Middle frontal gyrus (tissue), 1 donor: ENCODE measurements around the gene SPINK8.
"Not testable (repeated sequence)": the region's sequence is repeated elsewhere in the genome, so short reads cannot be mapped to it uniquely, and the experiment has no call there.

Experiments used
- DNase-seq: peaks from one replicate; pipeline ENCODE4 v3.0.0-alpha.2; 2015; ENCODE audit warnings: low spot score; ENCODE audit errors: extremely low spot score

Gene SPINK8

DNA sequence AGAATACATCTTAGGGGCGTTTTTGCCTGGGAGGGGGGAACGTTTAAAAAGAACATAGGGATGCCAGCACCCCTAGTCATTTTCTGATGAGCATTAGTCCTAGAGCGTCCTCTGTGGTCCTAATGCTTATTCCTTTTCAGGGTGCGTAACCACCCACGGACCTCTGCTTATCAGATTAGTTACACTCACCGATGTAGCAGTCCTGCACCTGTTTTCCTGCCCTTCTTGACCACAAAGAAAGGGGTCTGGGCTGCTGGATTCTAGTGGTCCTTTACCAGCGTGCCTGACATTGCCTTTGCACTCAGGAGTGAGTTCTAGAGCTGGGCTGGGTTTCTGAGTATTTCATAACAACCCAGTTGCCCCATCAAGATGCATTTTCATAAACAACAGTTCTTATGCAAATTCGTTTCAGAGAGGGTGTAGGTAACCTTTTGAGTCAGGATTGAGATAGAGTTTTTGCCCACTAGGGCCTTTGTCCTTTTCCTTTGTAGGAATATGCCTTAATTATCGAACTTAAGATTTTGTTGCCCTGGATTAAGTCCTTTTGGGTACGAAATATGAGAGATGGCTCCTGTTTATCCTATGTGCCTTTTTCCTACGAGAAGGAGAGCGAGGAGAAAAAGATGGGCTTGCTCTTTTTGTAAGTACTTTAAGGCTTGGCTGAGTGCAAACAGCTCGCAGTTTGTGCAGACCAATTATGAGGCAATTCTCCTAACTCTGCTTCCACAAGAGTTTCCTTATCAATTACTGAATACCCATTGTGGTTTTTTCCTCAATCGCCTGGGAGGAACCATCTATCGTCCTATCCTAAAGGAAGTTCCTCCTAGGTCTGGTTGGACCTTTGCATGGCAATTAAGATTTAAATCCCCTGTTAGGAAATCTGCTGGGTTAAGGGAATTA, at the start of gene SPINK8:
TSS of gene SPINK8 (minus strand) at position 316 of the 900 bp plus-strand sequence. CDS start 5,320 bp downstream, outside the sequence.
- not testable (repeated sequence) for DNase-seq

DNA sequence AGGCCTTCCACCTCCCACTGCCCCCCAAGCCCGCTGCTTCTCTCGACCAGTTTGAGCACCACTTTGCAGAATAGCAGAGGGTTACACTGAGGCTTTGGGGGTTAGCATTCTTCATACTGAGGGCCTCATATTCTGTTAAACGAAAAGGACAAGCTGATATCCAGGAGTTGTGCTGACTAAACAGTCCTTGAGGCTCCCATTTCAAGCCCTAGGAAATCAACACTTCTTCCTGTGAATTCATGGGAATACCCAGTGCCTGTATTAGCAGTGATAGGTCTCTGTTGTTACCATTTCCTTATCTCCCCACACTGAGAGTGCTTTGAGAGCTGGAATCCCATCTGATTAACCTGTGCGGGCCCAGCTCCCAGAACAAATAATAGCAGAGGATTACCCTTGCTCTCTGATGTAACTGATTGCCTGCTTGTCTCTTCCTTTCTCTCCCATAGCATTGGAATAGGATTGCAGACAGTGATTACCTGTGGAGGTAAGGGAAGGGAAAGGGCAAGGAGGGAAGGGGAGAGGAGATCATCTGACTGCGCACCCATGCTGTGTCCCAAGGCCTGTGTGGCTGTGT, 39.5 kb upstream of the SPINK8 start:
- no peak for DNase-seq

DNA sequence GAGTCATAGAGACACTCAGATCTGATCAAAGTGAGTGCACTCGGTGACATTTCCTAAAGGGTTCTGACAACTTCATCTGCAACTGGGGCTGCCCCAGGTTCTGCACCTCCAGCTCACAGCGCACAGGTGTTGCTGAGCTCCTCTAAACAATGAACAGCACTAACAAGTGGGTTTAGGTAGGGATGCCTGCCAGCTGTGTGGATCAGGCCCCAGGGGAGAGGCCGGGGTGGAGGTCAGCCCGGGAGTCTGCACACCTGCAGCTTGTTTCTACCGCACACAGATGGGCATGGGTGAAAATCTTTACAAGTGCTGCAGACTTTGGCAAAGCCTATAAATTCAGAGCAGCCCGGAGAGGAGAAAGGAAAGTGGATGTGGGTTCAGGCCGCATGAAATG, 38.9 kb upstream of the SPINK8 start:
- no peak for DNase-seq

DNA sequence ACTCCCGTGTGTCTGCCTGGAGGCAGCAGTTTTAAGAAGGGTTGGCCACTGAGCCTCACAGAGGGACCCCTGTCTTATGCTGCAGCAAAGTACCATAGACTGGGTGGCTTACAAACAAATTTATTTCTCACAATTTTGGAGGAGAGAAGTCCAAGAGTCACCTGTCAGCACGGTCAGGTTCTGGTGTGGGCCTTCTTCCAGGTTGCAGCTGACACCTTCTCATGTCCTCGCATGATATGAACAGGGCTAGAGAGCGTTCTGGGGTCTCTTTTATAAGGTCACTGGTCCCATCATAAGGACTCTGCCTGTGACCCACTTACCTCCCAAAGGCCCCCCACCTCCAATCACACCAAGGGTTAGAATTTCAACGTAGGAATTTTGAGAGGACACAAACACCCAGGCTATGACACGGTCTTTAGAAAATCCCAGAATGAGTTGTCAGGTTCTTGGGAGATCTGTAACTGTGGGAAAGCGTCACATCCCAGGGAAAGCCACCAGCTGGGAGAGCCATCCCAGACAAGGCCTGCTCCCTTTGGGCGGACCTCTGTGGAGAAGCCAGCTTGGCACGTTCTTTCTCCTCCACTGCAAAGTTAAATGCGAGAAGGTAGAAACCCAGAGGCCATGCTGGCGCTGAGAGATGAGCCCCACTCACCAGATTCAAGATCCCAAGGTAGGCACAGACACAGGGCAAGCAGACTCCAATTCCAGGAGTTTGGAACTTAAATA, 38.4 kb upstream of the SPINK8 start, which contains the start of gene FBXW12:
TSS of gene FBXW12 (plus strand) at position 569 of the 726 bp plus-strand sequence. CDS start 549 bp downstream, outside the sequence.
- no peak for DNase-seq

DNA sequence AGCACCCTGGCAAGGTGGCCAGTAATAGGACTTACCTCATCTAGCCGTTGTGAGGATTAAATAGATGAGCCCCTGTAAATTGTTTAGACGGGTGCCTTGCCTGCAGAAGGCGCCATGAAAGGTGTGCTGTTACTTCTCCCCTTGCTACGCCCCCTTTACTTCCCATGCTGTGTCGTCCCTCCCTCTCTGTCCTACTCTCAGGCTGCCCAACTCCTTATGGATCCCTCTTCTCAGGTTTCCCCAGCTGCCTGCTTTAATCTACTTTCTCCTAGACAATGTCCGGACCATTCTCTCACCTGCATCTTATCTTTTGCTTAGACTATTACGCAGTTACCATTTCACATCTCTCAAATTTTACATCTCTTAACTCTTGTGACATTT, 36.9 kb upstream of the SPINK8 start:
- no peak for DNase-seq

DNA sequence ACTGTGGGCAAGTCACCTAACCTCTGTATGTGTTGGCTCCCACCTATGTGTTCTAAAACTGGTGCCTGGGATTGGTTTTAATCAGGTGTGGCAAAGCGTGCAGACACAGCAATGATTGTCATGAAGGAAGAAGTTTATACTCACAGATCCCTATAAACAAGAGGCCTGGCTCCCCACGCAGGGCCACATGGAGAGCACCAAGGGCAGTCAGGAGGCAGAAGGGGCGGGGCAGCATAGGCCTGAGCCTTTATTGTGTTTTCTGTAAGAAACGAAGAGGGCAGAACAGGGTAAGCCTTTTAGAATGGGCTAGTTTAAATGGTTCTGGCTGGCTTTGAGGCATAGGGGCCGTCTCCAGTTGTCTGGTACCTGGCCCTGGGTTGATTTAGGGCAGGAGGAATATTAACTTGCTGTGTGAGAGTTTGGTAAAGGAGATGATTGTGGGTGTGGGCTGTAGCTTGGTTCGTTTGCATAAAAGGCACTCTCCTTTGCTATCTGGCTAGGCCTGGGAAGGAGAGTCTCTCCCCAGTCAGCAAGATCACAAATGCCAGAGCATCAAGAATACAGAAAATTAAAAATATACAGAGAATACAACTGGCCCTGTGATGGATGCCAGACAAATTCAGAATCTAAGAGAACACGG, 36.4 kb upstream of the SPINK8 start:
- no peak for DNase-seq

DNA sequence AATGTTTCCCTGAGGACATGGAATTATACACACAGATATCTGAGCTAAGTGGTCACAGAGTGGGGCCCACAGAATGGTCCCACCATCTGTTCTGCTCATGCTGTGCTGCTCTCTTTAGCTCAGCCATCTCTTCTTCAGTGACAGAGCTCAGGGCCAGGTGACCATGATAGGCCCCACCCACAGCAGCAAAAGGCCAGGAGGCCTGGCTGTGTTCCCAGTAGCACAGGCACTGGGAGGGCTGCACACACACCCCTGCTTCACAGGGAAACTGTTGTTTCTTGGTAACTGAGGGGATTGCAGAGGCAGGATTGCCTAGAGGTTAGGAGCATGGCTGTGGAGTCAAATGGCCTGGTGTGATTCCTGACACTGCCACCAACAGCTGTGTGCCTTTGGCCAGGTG, 33.7 kb upstream of the SPINK8 start:
- no peak for DNase-seq

DNA sequence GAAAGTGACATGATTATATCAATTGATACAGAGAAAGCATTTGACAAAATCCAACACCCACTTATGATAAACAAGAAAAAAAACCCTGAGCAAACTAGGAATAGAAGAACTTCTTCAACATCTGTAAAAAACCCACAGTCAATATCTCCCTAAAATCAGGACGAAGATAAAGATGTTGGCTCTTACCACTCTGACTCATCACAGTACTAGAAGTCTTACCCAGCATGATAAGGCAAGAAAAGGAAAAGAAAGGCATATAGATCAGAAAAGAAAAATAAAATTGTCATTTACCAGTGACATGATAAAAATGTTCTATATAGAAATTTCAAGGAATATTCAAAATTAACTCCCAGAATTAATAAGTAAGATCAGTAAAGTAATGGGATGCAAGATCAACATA, 31.4 kb upstream of the SPINK8 start:
- no peak for DNase-seq

DNA sequence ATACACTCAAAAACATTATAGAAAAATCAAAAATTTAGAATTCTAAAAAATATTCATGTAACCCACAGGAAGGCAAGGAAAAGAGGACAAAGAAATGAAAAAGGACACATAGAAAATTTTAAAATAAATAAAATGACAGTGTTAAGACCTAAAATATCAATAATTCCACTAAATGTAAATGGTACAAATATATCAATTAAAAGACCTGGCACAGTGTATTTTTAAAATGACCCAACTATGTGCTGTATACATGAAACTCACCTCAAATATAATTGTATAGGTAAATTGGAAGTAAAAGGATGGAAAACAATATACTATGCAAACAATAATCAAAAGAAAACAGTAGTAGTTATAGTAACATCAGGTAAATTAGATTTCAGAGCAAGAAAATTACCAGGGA, 28.5 kb upstream of the SPINK8 start:
- no peak for DNase-seq

DNA sequence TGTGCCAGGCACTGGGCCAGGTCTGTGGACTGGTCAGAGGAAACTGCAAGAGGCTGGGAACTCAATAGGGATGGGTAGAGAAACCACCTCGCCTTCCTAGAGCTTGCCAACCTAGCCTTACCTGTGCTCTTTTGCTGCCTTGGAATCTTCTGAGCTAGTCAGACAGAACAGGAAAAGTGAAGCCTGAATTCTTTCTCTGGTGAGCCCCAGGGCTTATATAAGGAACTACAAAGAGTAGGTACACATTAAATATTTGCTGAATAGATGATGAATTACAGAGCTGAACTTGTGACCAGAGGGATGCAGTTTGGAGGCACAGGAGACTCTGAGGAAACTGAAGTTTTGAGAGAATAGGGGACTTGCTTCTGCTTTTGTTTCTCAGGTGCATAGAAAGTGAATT, 23.0 kb upstream of the SPINK8 start:
- DNase-seq, result no peak

DNA sequence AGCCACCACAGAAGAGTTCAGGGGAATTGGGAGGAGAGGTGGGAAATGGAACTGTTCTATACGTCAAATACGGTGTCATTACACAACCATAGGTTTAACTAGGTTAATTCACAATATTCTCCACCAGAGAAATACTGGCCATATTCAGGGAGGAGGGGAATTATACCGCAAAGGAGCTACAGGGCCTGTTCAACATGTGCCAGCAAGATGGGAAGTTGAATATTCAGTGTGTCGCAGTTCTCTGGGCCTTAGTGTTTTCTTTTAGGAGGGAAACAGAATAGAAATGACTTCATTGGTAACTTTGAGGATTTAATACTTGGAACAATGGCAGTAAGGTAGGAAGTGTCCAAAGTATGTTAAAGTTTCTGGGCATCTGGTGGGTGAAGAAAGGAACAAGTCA, 20.5 kb upstream of the SPINK8 start:
- no peak for DNase-seq

DNA sequence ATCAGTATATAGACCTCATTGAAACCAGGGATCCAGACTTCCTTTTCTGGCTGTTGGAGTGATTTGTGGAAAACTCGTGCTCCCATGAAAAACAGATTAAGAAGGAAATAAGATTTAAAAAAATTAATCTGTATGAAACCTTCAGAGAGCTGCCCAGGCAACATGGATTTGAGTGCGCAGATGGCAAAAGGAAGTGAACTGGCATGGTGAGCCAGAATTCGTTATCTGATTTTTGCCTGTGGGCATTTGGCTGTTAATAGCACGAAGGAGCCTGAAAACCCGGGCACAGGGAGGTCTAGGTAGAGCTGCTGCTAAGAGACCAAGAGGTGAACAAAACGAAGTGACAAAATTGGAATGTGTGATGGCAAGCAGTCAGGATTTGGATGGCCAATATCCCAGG, 19.1 kb upstream of the SPINK8 start:
- DNase-seq, result no peak

DNA sequence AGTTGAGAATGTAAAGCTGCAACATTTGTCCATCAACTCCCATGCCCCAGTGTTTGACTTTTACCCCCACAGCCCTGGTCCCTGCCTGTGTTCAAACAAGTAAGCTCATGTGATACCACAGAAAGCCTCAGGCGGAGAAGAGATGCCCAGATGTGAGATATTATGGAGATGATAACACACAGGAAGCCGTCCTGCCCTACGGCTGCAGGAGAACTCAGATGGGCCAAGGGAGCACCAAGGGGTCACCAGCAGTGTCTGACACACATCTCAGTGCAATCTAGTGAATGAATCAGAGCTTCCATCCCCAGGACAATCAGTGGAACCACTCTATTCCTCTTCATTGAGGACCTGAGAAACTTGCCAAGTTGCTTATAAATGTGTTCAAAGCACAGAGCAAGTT, 14.0 kb upstream of the SPINK8 start:
- DNase-seq, result no peak

DNA sequence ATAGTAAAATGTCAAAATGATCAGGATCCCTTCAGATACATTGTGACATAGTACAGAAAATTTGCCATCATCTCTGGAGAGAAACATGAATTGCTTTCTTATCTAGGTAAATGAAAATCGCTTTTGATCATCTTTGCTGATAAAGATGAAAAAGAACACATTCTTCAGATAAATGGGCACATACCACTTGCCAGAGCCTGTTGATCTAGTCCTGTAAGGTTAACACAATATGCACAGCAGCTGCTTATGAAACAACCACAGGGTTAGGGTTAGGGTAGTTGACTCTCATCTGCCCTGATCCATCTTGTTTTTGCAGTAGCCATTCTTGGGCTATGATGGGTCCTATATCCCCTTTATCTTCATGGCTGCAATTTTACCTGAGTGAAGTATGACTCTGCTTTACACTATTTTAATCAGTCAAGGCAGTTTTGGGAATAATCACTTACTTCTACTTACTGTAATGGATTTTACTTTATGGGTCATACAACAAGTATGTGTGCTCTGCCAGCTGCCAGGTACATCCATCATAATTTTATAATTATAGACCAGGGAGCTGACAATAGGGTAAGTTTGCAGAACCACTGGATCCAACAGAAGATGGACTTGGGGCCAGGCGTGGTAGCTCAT, 12.6 kb upstream of the SPINK8 start:
- DNase-seq, result no peak

DNA sequence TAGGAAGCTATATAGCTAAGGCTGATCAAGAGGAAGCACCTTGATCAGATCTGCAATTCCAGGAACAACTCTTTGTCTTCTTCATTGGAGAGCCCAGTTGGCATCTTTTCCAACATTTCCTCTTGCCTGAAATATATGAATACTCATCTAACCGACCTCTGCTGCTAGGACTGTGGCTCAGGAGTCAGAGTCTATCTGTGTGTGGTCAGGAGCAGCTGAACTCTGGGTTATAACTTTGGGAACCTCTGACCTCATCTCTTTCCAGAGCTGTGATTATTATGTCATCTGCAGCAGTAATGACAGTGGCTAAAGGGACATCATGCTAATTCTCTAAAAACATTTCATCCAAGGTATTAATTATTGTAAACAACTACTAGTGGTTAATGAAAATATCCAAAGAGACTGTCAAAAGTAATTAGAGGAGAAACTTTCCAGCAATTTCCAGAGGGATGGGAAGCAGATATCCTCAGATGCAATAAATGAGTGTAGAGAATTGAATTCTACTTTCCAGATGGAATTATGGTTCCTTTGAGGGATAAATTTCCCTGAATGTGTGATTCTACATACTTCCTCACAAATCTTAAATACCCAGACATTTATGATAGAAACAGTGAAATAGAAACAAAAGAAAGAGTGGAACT, 11.5 kb upstream of the SPINK8 start:
- no peak for DNase-seq

DNA sequence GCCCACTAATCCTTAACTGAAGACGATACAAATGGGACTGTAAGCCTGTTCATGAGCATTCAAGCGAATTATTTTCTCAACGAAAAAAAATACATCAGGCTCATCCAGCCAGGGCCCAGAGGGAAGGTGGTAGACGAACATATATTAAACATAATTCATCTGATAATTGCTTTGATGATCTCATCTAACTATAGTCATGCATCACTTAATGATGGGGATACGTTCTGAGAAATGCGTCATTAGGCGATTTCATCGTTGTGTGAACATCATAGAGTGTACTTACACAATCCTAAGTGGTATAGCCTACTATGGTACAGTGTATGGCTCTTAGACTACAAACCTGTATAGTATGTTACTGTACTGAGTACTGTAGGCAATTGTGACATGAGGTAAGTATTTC, 10.0 kb upstream of the SPINK8 start:
- no peak for DNase-seq

DNA sequence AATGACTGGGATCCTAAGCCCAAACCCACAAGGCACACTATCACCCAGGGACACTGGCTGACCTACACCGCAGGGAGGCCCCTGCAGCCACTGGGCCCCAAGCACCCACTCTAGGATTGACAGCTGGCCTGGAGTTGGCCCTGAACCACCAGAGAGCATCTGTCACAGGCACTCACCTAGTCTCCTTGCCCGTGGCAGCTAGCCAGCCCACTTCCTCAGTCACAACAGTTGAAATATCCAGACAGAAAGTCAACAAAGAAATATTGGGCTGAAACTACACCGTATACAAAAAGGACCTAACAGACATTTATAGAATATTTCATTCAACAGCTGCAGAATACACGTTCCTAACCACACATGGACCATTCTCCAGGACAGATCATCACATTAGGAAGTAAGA, 5.2 kb upstream of the SPINK8 start:
- DNase-seq, result no peak

DNA sequence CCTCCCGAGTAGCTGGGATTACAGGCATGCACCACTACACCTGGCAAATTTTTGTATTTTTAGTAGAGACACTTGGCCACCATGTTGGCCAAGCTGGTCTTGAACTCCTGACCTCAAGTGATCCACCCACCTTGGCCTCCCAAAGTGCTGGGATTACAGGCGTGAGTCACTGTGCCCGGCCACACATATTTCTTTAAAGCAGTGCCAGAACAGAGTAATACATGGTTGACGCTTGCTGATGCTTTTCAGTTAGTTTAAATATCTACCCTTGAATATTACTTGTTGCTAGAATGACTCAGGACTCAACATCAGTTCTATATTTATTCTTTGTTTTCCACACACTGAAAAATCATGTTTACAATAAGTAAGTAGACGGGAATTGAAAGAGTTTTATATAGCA, 4.1 kb upstream of the SPINK8 start:
- DNase-seq, result not testable (repeated sequence)

DNA sequence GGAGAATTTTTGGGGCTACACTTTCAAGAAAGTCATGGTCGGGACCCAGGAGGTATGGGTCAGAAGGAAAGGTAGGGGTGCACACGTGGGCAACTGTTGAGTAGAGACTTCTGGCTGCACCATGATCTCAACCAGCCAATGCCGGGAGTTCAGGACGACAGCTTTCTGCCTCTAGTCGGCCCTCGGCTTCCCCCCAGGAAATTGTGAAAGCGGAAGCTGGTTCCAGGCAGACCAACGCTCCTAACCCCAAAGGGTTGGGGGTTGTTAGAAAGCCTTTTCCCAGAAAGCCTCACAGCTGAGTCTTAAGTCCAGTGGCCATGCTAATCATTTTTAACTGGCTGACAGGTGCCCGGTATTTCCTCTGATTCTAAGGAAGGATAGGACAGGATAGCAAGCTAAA, 1.8 kb upstream of the SPINK8 start:
- DNase-seq, result not testable (repeated sequence)

DNA sequence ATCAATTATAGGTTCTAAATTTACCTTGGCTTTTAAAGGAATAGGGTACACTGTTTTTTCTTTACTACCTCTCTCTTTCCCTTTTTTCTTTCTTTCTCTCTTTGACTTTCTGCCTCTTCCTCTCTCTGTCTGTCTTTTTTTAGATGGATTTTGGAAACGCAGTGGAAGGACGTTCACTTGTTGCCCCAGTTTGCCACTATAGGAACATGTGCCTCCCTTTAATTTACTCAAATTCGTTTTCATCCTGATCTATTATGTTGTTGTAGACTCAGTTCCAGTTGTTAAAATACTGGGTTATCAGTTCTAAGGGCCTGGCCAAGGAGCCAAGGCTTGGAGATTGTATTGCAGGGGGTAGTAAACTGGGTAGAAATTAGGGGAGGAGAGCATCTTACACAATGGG, 1.1 kb upstream of the SPINK8 start:
- no peak for DNase-seq
